Left ventricle myocardium inferior (tissue), 1 donor: Measurements from ENCODE around the gene SNRK. TPM values are rescaled to one million over a fixed set of nuclear protein-coding genes. Genes with fewer than 3 reads are reported as not detected.

Source experiments
- DNase-seq: peaks from one replicate; pipeline ENCODE4 v3.0.0-alpha.2; 2020
- H3K27ac ChIP-seq: fragments of 200-600 bp; replicated peaks from 2 replicates; pipeline ENCODE4 v1.8.0; 2021
- H3K27me3 ChIP-seq: fragments of 200-600 bp; 2 replicates; pipeline ENCODE4 v1.8.0; 2021; ENCODE audit warnings: low read depth
- H3K36me3 ChIP-seq: fragments of 200-600 bp; 2 replicates; pipeline ENCODE4 v1.8.0; 2021
- H3K4me1 ChIP-seq: fragments of 200-600 bp; 2 replicates; pipeline ENCODE4 v1.8.0; 2021
- H3K4me3 ChIP-seq: fragments of 200-600 bp; 2 replicates; pipeline ENCODE4 v1.8.0; 2021; ENCODE audit warnings: mild to moderate bottlenecking, moderate library complexity
- H3K9me3 ChIP-seq: fragments of 200-600 bp; replicated peaks from 2 replicates; pipeline ENCODE4 v1.8.0; 2021
- CTCF ChIP-seq: fragments of 200-600 bp; IDR thresholded peaks from 2 replicates; pipeline ENCODE4 v1.8.0; 2021; ENCODE audit warnings: antibody characterized with exemption, mild to moderate bottlenecking, borderline replicate concordance
- intact Hi-C: fragments of 100-400 bp; cut with micrococcal nuclease; formaldehyde crosslinking; loops from one replicate; pipeline ENCODE4 v1.11.0; 2022
- total RNA-seq: library from RNA; stranded (reverse); fragmentation: NEBNext Ultra II Directional; extraction: Animal tissue kit (Norgen Biotek cat#: 25700); gene quantifications from one replicate; pipeline ENCODE4 v1.2.1, GENCODE V29; 2021
- donor health status: DM: no; HTN: yes; CAD: no; lungs with severe emphysema.

SNRK gene
- total RNA-seq, 1 donor from 2014 or later: 23.1 TPM

GRCh38 chr3:43285644-43286043 is 696 bp upstream of the SNRK start:
- Histone ChIP-seq H3K4me1 (peaks cover 54% of the 10 kb centered on the region), H3K36me3 (no peaks in the 10 kb centered on the region), H3K27me3 (no peaks in the 10 kb centered on the region), H3K27ac (peak overlapping the region; percentile 95), H3K9me3 (no peaks in the 10 kb centered on the region), H3K4me3 (peak overlapping the region; percentile 77)
- intact Hi-C loops: no loop called here
- DNase-seq: no peak
- no peak for TF ChIP-seq CTCF

- no peak for TF ChIP-seq CTCF
- H3K9me3 ChIP-seq: no peaks in the 10 kb centered on the region
- intact Hi-C loops: no loop called here
- H3K4me1 ChIP-seq: peaks cover 68% of the 10 kb centered on the region
- no peaks in the 10 kb centered on the region for H3K36me3 ChIP-seq
- no peak for DNase-seq
- H3K4me3 ChIP-seq: peak overlapping the region; percentile 77
- no peaks in the 10 kb centered on the region for H3K27me3 ChIP-seq
- H3K27ac ChIP-seq: peak overlapping the region; percentile 95
Observed at GRCh38 chr3:43286841-43287499, 630 bp downstream of the SNRK start.

GRCh38 chr3:43287500-43287873 is 1.1 kb downstream of the SNRK start:
- no peak for DNase-seq
- intact Hi-C loops: no loop called here
- TF ChIP-seq CTCF: no peak
- H3K27me3 ChIP-seq: no peaks in the 10 kb centered on the region
- H3K4me1 ChIP-seq: peaks cover 73% of the 10 kb centered on the region
- H3K9me3 ChIP-seq: no peaks in the 10 kb centered on the region
- peak overlapping the region; percentile 95 for H3K27ac ChIP-seq
- no peaks in the 10 kb centered on the region for H3K36me3 ChIP-seq
- peak overlapping the region; percentile 77 for H3K4me3 ChIP-seq

GRCh38 chr3:43288366-43288765 is 2.0 kb downstream of the SNRK start:
- no peak for DNase-seq
- Histone ChIP-seq H3K9me3 (no peaks in the 10 kb centered on the region), H3K36me3 (no peaks in the 10 kb centered on the region), H3K4me1 (peaks cover 82% of the 10 kb centered on the region), H3K27ac (peak overlapping the region; percentile 95), H3K27me3 (no peaks in the 10 kb centered on the region), H3K4me3 (peak overlapping the region; percentile 77)
- no peak for TF ChIP-seq CTCF
- intact Hi-C loops: no loop called here

GRCh38 chr3:43288850-43289249 is 2.5 kb downstream of the SNRK start:
- Histone ChIP-seq H3K36me3 (no peaks in the 10 kb centered on the region), H3K4me1 (peaks cover 87% of the 10 kb centered on the region), H3K9me3 (no peaks in the 10 kb centered on the region), H3K4me3 (peak overlapping the region; percentile 77), H3K27me3 (no peaks in the 10 kb centered on the region), H3K27ac (peak overlapping the region; percentile 95)
- no peak for DNase-seq
- no peak for TF ChIP-seq CTCF
- intact Hi-C loops: no loop called here
